Hindlimb muscle (tissue), 1 donor: ENCODE results near the gene PRR33. TPM values are rescaled to one million over a fixed set of nuclear protein-coding genes. Genes with fewer than 3 reads are reported as not detected.

ENCODE experiments used
- DNase-seq: peaks from one replicate; pipeline ENCODE4 v3.0.0-alpha.2; 2013
- polyA plus RNA-seq: library from polyadenylated mRNA; unstranded; fragments of 120-200 nt; gene quantifications from one replicate; pipeline ENCODE4 v1.2.1, GENCODE V29; 2013; ENCODE audit not compliant: insufficient read length

Gene PRR33
- polyA plus RNA-seq, 1 donor: 7.2 TPM

DNA sequence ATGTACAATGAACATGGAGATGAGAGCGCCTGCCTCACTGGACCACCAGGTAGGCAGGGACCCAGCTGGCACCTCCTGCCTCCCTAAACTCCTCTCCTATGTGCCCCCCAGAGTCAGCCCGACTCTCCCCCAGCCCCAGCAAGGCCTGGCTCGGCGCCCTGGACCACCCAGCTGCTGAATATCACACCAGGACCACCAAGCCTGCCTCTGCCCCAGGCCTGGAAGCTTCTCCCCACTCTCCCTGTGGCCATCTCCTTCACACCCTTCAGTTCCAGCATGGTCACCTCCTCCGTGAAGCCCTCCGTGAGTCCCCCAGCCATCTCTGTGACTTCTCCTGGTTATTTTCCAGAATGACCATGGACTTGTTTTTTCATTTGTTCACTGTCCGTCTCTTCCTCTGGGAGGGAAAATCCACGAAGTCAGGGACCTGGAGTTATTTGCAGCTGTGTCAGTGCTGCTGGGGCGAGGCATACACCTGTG lies 45.2 kb downstream of the PRR33 start:
- DNase-seq: no peak

DNA sequence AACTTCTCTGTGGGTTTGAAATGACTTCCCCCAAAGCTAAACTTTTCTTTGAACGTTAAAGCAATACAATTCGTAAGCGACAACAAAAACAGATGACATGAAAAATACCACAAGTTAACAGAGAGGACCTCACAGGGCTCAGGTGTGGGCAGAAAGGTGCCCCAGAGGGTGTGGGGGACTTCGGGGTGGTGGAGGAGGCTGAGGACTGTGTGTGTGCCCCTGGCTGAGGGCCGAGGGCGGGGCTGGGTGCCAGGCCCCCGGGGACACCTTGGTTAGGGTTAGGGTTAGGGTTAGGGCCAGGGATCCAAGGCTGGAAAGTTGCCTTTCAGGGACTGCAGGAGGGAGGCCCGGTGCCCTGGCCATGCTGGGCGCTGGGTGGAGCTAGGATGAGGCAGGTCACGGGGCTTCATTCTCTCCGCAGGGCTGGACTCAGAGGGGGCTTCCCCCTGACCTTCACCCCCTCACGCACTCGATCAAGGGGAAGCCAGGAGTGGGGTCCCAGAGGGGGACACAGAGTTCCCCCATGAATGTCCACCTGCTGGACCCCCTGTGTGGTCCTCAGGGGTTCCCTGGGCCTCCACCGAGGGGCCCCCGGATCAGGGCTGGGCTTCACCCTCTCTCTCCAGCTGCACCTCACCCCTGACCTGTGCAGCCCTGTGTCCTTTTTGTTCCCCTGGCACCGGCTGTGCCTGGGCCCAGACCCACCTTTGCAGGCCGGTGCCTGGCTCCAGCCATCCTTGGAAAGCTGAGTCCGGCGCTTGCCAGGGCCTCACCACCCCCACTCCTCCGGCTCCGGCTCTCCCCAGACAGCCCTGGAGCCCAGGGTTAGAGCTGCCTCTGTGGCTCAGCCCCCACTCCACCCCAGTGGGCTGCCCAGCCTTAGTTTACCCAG lies 45.9 kb downstream of the PRR33 start:
- no peak for DNase-seq

DNA sequence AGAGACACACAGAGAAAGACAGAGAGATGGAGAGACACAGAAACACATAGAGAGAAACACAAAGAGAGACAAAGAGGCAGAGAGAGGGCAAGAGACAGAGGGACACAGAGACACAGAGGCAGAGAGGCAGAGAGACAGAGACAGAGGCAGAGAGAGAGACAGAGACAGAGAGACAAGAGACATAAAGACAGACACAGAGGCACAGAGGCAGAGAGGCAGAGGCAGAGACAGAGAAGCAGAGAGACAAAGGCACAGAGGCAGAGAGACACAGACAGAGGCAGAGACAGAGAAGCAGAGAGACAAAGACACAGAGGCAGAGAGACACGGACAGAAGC lies 46.6 kb downstream of the PRR33 start:
- DNase-seq: no peak

DNA sequence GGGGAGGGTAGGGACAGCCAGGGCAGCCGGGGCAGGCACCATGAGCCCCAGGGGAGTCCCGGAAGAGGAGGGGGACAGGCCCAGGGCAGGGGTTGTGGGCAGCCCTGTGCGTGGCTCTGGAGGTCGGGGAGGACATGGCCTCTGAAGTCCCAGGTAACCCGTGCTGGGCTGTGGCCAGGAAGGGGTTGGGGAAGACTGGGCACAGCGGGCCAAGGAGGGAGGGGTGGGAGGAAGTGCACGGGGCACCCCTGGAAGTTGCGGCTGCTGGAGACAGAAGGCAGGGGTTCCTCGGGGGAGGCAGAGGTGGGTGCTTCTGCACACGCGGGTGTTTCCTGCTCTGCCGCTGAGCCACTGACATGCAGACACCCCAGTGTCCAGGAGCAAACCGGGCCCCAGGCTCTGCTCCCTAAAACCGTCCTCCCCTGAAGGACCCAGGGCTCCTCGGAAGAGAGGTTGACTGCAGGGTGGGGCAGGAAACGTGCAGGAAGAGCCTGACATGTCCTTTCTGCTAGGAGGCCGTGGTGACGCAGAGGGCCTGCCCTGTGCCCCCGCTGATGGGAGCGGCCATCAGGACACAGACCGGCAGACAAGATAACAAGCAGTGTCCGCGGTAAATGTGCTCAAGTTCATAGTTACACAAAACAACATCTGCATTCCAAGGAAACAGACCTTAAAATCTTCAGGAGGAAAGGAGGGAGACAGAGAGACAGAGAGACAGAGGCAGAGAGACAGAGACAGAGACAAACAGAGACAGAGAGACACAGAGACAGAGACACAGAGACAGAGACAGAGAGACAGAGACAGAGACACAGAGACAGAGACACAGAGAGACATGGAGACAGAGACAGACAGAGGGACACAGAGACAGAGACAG lies 47.2 kb downstream of the PRR33 start:
- no peak for DNase-seq

DNA sequence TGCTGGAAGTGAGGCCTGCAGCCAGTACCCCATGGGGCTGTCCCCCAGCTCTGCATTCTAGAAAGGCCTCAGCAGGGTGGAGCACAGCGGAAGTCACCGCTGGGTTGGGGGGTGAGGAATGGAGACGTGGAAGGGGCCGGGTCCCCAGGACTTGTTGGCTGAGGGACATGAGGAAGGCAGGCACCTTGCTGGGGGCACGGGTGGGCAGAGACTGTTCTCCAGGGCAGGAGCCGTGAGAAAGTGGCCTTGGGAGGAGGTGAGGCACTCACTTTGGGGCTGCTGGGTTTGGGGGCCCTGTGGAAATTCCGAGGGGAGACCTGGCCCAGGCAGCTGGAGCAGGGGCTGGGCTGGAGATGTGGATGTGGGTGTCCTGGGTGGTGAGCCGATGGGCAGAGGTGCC lies 47.9 kb downstream of the PRR33 start:
- no peak for DNase-seq

DNA sequence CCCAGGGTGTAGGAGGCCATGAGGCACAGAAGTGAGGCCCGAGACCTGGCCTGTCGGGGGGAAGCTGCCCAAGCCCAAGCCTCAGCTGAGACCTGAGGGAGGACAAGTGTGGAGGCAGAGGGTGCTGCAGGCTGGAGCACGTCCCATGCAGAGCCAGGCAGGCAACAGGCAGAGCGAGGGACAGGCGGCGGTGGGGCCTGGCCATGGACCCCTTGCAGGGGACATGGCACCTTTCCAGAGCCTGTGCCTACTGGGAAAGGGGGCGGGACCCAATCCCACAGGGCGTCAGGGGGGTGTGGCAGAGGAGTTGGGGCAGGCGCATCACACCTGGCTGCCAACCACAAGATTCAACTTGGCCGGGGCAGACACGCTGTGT lies 48.6 kb downstream of the PRR33 start:
- no peak for DNase-seq

DNA sequence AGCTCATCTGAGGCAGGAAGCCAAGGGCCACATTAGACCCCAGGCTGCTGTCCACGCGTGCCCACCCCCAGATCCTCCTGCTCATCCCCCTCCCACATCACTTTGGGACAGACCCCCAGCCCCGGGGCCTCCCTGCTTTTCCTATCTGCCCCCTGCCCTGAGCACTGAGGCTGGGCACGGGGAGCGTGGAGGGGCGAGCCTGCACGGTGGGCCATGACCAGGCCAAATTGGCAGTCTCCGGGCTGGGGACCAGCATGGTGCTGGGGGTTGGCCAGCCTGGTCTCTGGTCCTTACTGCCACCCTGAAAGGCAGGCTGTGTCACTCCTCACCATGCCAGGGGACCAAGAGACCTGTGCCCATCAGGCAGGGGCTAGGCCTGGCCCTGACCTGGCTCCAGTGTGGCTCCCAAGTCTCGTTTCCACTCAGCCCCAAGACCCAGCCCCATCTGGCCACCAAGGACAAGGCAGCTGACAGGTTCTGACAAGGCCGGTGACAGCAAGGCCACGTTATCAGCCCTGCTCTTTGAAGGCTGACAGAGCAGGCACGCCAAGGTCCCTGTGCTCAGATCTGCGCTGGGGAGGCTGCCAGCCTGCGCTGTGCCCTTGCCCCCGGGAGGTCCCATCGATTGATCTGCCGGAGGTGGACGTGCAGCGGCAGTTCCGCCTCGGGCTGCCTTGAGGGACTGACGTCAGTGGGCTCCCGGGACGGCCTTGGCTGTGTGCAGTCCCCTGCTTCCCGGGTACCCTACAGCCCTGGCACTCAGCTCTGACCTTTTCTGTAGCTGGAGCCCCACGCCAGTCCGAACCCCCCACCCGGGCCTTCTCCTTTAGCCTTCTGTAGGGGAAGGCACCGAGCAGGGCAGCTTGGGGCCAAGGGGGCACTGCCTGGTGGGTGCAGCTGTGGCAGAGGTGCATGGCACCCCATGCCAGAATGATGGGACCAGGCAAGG lies 49.3 kb downstream of the PRR33 start:
- no peak for DNase-seq

DNA sequence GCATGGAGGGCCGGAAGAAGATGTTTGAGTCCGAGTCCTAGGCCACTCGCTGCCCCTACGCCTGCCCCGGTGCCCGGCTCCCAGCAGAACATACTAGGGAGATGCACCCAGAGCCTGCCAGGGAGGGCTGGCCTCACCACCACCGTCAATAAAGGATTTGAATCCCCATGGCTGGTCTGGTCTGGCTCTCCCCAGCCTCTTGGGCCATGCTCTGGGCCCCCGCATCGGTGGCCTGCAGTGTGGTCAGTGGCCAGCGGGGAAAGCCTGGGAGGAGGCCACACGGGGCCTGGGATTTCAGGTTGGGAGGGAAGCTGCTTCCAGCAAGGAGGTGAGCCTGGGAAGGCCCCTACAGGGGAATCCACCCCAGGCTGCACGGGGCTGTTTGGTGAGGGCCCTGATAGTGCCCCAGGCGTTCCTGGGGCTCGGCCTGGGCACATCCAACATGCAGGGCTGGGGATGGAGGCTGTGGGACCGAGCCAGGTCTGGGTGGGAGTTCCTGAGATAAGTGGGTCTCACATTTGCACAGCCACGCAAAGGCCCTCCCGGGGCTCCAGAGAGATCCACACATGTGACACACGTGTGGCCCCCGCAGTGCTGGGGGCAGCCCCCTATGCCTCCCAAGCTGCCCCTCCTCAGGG lies 50.1 kb downstream of the PRR33 start:
- no peak for DNase-seq

DNA sequence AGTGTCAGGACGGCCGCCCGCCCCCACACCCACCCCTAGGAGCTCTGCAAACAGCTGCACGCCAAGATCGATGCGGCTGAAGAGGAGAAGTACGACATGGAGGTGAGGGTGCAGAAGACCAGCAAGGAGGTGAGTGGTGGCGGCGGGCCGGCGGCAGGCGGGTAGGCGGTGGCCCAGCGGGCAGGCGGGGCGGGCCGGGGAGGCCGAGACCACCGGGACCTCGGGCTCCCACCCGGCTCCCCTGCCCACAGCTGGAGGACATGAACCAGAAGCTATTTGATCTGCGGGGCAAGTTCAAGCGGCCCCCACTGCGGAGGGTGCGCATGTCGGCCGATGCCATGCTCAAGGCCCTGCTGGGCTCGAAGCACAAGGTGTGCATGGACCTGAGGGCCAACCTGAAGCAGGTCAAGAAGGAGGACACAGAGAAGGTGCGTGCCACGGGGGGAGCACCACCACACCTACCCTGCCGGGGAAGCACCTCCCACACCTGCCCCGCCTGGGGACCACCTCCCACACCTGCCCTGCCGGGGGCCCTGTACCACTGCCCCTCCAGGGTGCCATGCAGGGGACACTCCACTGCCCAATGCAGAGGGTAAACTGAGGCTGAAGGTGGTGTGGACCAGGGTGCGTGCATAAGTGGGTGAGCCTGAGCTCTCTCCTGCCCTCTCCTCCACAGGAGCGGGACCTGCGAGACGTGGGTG lies 50.8 kb downstream of the PRR33 start:
- DNase-seq: no peak

DNA sequence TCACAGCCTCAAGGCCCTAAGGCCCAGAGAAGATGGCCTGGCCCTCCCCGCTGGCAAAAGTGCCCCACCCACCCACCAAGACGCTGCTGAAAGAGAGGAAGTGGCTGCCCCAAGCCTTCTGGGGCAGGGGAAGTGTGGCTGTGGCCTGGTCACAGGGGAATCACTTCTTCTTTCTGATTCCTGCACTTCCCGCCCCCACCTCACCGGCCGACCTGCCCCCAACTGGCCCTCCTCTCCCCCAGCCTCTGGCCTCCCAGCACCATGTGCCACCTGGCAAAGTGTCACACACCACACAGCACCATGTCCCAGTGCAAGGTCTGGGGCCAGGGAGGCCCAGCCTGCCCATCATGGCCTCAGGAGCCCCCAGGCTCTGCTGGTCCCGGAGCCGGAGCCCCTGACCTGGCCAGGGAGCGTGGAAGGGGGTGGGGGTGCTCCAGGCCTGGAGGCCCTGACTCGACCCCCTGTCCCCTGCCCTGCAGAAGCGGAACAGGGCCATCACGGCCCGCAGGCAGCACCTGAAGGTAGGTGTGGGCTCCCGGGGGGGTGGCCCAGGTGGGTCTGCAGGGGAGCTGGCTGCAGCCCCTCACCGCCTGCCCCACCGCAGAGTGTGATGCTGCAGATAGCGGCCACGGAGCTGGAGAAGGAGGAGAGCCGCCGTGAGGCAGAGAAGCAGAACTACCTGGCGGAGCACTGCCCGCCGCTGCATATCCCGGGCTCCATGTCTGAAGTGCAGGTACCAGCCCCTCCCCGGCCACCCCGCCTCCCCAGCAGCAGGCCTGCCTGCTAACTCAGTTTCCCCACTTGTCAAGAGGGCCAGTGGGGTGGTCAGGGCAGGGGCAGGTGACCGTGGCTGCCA lies 51.5 kb downstream of the PRR33 start:
- no peak for DNase-seq

DNA sequence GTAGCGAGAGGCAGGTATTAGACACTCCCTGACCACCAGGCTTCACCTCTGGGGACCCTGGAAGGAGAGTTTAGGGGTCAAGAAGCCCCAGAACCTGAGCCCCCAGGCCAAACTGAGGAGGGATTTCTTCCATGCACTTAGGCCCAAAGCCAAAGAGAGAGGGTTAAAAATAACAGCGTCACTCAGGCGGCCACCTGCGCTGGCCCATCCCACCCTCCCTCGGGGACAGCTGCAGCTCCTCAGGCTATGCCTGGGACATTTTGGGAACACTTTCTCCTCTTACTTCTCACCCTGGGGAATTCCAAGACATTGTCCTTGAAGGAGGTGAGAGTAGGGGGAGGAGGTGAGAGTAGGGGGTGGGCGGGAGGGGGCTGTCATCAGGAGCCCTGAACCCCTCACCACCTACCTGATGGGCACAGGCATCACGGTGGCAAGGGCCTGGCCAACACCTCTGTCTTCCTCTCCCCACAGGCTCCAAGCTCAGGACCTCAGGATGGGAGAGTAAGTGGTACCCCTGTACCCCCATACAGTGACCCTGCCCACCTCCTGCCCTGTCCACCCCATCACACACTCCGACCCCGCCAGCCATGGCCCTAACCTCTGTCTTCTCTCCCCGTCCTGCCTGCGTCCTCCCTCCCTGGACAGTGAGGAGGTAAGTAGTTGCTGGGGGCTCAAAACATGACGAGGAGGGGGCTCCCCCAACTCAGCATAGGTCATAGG lies 52.3 kb downstream of the PRR33 start:
- DNase-seq: no peak

DNA sequence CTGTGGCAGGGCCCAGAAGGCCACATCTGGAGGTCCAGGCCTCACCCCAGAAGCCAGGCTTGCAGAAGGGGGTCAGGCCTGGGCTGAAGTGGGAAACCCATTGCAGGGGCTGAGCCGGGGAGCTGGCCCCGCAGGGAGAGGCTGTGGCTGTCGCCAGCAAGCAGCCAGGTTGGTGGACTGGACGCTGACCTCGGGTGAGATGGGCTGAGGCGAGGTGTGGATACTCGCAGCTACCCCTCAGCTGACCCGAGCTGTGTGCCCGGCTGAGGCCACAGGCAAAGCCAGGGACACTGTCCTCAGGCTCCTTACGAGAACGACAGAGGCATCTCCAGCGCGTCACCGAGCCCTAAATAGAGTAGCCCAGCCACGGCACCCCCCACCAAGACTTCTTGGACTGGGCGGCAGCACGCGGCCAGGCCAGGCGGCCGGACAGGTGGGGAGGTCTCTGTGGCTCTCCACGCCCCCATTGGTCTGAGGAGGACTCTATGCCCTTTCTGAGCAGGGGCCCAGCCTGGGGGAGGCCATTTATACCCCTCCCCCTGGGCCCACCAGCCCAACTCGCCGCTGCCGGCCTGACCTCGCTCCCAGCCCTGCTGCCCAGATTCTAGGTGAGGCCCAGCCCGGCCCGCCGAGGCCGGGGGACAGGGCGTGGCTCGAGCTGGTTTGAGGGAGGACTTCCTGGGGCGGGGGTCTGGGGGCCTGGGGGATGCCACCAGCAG lies 53.1 kb downstream of the PRR33 start, which contains the start of gene TNNI2:
Gene TNNI2, plus strand, starts transcription at position 556 of the 719 bp plus-strand sequence. CDS start 716 bp downstream, outside the sequence.
- DNase-seq: no peak

Other genes starting within 250 kb of the PRR33 start
- 0.49 TPM for gene KRTAP5-6, start 194.7 kb downstream of the PRR33 start, polyA plus RNA-seq
- 0.19 TPM for gene IFITM10, start 141.3 kb downstream of the PRR33 start, polyA plus RNA-seq
- 137 TPM for gene CTSD, start 128.0 kb downstream of the PRR33 start, polyA plus RNA-seq
- gene SYT8, start 56.9 kb downstream of the PRR33 start, polyA plus RNA-seq: 0.44 TPM
- 3,747 TPM for gene TNNI2, start 52.9 kb downstream of the PRR33 start, polyA plus RNA-seq
- gene LSP1, start 38.8 kb downstream of the PRR33 start, polyA plus RNA-seq: 77.7 TPM
- 8,959 TPM for gene TNNT3, start 27.8 kb upstream of the PRR33 start, polyA plus RNA-seq
- 86.9 TPM for gene MRPL23, start 55.4 kb upstream of the PRR33 start, polyA plus RNA-seq
- 14,324 TPM for gene H19, start 105.9 kb upstream of the PRR33 start, polyA plus RNA-seq
- gene IGF2, start 247.5 kb upstream of the PRR33 start, polyA plus RNA-seq: 5,095 TPM